Fibroblast of skin of abdomen (primary cell): Measurements from ENCODE around the gene PLCG1.

ENCODE experiments used
- DNase-seq: peaks from one replicate; pipeline ENCODE4 v3.0.0-alpha.2; 2013

PLCG1 gene

DNA sequence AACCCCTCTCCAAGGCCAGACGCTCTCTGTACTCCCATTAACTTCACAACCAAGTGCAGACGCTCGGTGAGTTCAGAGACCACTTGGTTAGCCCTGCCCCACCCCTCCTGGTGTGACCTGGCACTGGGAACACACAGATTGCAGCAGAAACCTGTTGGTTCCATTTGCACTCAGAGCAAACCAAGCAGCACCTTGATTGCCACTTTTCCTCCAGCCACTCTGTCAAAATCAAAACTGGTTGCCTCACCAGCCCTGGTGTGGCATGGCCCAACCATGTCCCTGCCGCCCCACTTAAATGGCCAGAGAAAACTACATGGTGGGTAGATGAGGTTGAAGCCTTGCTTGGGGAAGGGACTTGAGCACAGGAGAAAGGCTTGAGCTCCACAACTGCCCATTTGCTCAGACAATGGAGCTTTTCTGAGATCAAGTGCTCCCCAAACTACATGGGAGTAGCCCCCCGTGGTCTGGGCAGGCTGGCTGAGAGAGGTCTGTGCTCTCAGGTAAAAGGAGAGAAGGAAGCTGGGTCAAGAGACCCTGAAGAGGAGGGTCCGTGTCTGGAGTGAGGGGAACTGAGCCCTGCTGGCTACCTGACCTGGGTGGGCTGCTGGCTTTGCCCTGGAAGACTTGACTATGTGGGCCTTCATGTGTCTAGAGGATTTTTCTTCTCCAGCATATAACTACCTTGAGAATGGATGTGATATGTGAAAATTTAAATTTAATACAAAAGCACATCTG is 43.4 kb downstream of the PLCG1 start:
- no peak for DNase-seq

DNA sequence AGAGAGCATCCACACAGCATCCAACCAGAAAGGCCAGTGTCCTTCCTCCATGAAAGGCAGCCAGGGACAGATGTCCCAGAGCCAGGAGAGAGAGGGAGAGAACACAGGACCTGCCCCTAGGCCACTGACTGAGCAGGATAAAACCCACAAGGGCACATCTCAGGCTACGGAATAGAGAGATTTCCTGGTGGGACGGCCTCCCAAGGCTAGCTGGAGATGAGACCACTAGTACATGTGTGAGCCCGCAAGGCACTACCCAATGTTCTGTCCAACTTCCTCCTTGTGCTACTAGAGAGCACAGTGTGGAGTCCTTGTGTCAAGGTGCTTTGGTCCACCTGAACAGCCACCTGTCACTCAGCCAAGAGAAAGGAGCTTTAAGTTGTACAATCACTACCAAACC is 44.2 kb downstream of the PLCG1 start:
- DNase-seq, result no peak

DNA sequence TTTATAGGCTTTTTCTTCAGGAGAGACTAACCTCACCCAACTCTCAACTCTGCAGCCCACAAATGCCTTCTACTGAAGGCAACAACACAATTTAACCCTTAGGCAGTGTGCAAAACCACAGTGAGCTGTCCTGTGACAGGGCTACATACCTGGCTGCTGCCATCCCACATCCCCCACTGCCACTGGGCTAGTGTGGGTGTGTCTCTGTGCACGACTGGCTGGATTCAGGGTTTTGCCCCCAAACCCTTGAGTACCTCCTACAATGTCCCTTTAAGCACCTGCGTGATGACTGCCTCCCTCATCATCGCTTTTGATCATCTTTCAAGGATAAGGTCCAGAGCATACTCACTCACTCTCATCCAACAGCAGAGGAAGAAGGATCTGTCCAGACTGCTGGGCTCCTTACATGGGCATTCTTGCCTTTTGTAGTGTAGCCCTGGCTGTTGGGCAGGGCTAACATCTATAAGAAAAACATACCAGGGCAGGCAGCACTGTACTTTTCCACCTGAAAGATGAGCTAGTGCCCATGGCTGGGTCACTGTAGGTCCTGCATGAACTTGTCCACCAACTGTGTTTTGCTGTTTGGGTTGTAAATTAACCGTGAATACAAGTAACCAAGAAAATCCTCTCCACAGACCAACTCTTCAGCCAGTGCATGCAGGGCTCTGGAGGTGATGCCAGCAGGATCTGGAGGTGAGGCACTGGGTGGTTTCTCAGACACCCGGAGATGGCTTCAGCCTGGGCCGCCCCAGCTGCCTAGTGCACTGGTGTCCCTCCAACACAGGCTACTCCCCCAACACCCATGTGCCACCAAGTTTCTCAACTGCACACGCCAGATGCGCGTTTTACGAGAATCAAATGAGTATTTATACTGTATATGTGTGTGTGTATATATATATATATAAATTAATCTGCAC is 45.2 kb downstream of the PLCG1 start:
- no peak for DNase-seq

DNA sequence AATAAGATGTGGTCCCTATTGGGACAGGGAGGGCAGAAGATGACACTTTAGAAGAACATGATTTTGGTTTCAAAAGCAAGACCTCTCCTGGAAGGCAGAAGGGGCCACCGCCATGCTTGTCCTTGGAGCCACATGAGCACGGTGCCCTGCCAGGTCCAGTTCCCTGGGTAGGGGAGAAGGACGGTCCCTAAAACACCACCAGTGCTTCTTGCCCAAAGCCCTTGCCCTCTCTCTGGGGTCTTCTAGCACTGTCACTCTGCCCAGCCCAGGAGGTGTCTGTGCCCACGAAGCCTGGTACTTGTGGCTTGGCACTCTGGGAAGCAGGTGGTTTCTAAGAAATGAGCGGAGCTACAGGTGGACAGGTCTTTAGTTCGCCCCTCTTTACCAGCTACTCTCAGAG is 46.0 kb downstream of the PLCG1 start:
- no peak for DNase-seq

DNA sequence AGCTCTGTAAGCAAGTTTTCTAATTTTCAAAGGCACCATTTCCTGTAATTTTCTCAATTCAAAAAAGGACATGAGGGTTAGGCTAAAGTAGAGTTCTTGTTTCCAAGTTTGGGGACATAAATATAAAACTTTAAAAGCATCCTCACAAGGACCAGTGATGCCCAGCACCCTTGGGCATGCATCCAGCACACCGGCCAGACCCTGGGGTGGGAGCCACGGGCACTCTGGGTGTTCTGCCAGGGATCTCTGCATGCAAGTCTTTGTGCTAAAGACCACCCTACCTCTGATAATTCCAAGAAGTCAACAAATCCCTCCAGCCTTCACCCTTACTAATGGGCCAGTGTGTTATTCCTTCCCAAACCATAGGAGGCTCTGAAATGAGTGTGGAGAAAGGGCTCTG is 46.5 kb downstream of the PLCG1 start:
- DNase-seq, result no peak

DNA sequence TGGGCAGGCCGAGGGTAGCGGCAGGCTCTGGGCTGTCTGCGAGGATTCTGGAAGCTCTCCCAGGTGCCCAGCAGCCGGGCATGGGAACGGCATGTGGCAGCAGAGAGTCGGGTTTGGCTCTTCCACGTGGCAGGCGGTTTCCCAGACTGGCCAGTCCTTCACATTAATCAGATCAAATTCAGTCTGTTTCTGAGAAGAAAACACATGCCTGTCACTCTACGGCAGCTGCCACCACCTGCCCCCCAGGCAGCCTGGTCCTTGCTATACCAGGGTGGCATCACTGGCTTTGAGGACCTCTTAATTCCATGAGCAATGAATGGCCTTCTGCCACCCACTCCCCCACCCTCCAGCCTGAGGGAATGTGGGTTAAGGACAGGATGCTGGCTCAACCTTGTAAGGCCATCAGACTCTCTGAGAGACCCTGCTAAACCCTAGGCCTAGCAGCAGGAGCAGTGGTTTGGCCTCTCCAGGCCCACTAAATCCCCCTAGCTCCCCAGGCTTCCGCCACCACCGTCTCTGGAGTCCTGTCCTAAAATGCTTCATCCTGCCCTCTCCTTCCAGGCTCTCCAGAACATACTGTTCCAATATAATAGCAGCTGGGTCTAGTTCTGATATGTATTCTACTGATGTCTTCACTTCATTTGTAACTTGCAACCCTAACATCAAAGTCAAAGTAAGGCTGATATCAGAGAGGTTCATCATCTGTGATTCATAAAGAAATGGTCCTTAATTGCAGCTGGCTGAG is 47.8 kb downstream of the PLCG1 start:
- no peak for DNase-seq

DNA sequence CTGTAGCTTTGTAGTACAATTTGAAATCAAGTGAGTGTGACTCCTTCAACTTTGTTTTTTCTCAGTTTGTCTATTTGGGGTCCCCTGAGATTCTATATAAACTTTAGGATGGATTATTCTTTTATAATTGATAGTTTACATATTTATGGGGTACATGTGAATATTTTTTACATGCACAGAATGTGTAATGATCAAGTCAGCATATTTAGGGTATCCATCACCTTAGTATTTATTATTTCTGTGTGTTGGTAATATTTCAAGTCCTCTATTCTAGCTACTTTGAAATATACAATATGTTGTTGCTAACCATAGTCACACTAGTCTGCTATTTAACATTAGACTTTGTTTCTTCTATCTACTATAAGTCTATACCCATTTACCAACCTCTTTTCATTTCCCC is 50.3 kb downstream of the PLCG1 start:
- no peak for DNase-seq

DNA sequence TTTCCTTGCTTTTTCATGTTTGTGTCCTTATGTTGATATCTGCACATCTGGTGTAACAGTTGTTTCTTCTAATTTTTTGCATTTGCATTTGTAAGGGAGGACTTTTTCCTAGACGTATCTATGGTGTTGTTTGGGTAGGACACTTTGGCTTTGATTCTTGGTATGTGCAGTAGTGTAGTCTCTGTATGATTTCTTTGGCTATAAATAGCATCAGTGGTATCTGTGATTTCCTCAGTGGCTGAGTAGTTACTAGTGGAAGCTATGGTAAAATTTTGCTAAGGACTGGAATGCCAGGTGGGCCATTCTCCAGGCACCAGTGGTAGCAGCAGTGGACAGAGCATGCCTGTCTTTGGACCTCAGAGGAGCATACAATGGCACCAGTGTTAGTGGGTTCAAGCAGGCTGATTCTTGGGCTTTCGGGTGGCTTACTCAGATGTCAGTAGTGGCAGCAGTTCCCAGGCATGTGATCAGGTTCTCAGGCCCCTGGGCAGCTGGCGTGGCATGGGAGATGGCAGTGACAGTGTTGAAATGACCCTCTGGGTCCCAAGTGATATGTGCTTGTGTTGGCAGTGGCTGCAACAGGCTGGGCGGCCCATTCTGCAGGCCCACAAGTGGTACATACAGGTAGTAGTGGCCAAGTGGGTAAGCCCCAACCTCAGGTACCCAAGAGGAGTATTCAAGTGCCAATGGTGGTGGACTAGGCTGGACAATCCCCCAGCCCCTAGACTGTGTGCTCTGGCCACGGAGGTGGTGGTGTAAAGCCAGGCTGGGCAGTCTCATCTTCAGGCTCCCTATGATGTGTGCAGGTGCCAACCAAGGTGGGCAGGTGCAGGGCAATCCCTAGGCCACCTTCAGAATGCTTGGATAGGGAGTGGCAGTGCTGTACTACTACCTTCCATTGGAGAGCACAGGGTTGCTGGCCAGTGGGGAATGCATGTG is 54.5 kb downstream of the PLCG1 start:
- DNase-seq, result no peak

DNA sequence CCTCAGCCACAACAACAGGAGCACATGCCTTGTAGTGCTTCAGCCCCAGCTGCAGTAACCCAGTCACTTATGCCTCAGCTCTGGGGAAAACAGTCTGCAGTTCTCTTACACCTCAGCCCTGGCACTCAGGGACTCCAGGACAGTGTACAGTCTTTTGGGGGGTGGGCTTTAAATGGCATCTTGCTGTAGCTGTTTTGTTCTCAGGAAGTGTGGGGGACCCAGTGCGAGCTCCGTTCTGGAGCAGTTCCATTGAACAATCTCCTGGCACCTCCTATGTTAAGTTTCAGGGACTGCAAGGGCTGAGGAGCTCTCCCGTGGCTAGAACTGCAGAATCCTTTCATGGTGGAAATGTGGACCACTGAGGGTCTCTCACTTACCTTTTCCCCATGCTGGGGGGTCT is 55.2 kb downstream of the PLCG1 start:
- DNase-seq, result no peak

DNA sequence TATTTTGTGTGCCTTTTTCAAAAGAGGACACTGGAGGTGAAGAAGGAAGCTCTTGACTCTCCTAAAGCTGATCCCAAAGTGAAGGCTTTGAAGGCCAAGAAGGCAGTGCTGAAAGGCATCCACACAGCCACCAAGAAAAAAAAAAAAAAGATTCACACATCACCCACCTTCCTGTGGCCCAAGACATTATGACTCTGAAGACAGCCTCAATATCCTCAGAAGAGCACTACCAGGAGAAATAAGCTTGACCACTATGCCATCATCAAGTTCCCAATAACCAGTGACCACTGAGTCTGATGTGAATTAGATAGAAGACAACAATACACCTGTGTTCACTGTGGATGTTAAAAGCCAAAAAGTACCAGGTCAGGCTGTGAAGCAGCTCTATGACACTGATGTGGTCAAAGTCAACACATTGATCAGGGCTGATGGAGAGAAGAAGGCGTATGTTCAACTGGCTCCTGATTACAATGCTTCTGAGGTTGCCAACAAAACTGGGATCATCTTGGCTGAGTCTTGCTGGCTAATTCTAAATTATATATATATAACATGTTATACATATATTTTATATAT is 59.4 kb downstream of the PLCG1 start:
- DNase-seq, result no peak

DNA sequence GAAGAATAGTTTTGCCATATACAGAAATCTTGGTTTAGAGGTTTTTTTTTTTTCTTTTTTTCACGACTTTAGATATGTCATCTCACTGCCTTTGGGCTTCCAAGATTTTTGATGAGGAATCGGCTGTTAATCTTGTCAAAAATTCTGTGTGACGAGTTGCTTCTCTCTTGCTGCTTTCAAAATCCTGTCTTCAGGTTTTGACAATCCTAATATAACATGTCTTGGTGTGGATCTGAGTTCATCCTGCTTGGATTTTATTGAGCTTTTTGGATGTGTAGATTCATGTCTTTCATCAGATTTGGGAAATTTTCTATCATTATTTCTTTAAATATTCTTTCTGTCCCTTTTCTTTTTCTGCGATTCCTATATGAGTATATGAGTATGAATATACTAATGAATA is 61.1 kb downstream of the PLCG1 start:
- DNase-seq, result no peak

DNA sequence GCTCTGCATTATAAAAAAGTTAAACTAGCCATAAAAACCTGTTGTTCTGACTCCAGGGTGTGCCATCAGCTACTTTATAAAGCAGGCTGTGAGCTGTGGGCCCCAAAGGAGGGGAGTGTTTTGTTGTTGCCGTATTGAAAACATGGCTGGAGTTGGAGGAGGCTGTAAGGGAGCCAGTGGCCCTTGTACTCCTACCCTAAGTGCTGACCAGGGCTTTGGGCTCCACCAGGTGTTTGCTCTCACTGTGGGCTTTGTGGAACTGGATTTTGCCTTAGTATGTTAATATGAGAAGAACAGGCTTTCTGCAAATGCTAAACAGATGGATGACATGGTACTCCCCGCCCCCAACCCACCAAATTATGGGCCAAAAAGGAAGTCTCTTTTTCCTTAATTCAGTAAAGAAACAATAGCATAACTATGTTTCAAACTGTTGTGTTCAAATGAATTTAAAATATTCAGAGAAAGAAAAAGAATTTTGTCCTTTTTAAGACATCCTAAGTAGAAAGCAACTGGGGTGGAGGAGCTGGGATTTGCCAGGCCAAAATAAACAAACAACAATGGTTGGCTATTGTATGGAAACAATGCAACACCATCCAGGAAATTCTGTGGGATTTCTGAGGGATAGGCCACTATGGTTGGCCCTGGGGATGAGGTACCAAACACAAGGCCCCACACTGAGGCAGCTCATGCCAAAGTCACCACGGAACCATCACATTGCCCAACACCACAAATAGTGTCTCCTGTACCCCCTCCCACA is 63.3 kb downstream of the PLCG1 start:
- no peak for DNase-seq

DNA sequence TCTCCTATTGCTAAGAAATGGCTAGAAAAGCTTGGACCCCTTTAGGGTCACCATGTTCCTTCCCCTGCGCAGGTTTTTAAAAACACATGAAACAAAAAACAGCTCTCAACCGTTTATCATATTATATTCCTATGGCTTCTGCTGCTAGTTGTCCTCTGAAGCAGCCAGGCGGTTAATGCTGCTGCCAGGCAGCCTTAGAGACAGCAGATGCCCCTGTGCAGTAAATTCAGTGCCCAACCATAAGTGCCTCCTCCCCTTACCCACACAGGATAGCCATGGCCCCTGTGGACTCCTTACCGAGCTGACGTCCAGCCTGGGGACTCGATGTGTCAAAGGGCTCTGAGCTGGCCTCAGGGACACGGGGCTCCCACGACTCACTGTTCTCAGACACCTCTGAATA is 64.4 kb downstream of the PLCG1 start:
- no peak for DNase-seq

DNA sequence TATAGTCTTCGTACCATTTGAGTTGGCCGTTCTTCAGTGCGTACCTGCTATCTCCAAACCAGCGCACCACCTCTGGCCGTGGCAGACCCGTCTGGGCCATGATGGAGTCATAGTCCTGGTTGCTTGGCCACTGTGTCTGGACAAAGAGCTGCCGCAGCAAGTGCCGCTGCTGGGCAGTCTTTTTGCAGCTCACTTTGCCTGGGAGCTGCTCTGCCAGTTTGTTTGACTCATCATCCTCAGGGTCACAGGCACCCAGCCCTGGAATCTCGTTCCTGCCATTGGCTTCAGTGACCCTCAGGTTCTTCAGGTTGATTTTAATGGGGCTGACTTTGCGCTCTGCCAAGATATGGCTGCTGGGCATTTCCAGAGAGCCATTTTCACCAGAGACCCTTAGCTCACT is 65.1 kb downstream of the PLCG1 start:
- no peak for DNase-seq

DNA sequence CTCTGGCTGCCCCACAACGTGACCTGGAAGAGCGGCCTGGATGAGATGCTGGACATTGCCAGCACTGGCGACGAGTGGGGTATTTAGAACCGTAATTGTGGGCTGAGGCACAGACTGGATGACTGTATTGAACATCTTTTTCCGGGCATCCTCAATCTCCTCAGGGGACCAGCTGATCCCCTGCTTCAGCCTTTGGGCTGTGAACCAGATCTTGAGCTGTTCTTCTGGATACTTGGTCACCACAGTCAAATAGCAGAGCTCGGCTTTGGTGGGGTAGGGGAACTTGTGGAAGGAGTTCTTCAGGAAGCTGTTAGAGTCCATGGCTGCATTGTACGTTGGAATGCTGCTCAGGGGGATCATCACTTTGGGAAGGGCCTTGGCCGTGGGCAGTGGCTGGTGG is 66.3 kb downstream of the PLCG1 start:
- DNase-seq, result no peak

DNA sequence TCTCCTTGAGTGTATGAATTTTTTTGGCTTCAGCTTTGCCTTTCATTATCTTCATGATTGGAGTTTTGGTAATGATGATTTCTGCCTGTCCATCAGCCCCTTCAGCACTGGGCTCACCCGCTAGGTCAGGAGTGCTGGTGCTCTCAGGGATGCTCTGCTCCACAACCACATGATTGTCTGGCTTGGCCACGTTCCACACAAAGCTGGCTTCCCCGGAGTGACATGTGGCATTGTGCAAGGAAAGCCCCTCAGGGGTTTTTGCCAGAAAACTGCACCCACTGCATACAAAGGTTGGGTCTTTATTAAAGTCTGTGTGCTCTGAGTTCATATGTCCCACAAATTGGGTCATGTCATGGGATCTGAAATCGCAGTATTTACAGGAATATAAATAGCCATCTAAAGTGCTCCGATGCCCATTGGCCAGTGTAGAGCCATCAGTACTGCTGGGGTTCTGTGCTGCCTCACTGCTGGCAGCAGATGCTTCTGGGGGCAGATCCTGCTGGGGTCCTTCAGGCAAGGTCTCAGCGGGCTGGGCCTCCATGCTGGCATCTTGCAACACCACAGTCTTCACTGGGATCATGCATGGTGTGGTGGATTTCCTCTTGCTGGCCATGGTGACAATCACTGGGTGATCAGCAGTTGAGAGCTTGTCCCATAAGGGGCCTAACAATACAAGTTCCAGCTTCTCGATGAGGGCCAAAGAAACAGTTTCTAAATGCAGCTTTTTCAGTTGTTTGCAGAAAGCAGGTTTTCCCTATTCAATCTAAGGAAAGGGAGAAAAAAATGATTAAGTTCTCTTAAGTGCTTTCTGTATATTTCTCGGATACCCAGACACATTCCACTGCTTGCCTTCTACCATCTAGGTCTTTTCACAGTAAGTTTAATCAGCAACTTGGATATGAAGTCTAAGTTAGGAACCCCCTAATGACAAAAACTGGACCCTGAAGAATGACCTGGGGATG is 67.2 kb downstream of the PLCG1 start:
- no peak for DNase-seq

DNA sequence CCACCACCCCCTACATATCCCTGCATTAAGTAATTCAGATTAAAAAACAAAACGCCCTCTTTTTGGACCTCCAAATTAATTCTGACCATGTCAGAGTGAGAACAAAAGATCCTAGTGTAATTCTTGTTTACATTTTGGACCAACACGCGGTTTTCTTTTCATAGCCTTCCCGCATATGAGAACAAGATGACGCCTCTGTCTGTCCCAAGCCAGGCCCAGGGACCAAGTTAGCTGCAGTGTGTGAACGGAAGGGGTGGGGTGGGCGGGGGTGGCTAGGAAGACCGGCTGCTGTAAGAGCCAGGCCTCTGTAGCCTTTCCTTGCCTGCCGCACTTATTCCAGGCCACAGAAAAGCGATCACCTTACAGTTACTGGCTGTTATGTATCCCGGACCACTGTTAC is 68.0 kb downstream of the PLCG1 start:
- no peak for DNase-seq

DNA sequence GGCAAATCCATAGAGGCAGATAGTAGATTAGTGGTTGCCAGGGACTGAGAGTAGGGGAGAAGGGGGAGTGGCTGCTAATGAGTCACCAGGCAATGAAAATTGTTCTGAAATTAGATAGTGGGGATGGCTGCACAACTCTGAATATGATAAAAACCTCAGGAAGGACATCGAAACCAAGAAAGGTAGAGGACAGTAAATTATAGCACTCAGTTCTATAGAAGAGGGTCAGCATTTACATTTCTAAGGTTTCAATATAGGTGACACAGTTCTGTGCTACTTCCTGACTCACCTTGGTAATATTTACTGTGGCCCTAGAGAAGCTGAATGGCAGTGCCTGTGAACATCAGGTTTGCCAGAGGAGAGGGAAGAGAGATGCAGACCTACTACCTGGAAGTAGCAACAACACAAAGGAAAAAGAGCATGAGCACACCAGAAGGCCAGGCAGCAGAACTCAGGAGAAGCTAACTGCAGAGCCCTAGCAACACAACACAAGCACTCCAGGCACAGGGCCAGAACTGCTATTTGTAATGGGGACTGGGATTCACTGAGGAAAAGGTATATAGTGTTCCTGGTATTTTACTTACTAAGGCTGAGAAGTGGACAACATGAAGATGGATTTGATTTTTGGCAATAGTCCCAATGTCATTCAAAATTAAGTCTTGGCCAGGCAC is 75.9 kb downstream of the PLCG1 start:
- peak; percentile 29 for DNase-seq

DNA sequence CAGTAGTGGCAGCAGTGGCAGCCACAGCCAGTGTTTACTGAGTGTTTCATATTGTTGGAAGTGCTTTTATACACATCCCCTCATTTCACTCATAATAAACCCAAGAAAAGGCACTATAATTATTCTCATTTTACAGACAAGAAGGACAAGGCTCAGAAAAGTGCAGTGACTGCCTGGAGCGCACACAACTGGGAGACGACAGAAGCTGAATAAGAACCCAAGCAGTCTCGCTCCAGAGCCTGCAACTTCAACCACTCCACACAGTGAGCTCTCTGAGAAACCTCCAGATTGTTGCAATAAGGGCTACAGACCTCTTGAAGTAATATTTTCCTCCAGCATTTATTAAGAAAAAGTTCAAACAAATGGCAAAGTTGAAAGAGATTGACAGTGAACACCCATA is 76.9 kb downstream of the PLCG1 start:
- no peak for DNase-seq
